ENCODE data around the gene EAPP.
"Not testable (repeated sequence)": the region's sequence is repeated elsewhere in the genome, so short reads cannot be mapped to it uniquely, and the experiment has no call there.

Gene EAPP

DNA sequence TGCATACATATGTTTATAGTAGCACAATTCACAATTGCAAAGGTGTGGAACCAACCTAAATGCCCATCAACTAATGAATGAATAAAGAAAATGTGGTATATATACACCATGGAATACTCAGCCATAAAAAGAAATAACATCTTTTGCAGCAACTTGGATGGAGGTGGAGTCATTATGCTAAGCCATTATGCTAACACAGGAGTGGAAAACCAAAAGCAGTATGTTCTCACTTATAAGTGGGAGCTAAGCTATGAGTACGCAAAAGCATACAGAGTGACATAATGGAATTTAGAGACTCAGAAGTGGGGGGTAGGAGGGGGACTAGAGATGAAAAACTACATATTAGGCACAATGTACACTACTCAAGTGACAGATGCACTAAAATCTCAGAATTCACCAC lies 61.2 kb downstream of the EAPP start:
- no peak for DNase-seq

DNA sequence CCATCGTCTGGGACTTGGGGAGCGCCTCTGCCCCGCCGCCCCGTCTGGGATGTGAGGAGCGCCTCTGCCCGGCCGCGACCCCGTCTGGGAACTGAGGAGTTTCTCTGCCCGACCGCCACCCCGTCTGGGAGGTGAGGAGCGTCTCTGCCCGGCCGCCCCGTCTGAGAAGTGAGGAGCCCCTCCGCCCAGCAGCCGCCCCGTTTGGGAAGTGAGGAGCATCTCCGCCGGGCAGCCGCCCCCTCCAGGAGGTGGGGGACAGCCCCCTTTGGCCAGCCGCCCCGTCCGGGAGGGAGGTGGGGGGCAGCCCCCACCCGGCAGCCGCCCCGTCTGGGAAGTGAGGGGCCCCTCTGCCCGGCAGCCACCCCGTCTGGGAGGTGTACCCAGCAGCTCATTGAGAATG lies 63.5 kb downstream of the EAPP start:
- DNase-seq, result not testable (repeated sequence)

DNA sequence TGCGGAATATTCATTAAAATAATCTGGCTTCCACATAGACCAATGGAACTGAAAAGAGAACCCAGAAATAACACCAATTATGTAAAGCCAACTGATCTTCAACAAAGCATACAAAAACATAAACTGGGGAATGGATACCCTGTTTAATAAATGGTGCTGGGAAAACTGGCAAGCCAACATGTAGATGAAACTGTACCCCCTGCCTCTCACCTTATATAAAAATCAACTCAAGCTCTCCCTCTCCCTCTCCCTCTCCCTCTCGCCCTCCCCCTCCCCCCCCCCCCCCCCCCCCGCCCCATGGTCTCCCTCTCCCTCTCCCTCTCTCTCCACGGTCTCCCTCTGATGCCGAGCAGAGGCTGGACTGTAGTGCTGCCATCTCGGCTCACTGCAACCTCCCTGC lies 64.3 kb downstream of the EAPP start:
- DNase-seq, result no peak

DNA sequence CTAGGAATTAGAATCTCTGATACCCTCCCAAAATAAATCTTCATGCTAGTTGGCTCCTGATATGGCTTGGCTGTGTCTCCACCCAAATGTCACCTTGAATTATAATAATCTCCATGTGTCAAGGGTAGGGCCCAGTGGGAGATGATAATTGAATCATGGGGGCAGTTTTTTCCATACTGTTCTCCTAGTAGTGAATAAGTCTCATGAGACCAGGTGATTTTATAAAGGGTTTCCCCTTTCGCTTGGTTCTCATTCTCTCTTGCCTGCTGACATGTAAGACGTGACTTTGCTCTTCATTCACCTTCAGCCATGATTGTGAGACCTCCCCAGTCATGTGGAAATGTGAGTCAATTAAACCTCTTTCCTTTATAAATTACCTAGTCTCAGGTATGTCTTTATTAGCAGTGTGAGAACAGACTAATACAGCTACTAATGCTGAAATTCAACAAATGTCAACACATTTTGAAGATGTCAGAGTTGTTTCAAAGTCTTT lies 65.3 kb downstream of the EAPP start:
- DNase-seq, result no peak

DNA sequence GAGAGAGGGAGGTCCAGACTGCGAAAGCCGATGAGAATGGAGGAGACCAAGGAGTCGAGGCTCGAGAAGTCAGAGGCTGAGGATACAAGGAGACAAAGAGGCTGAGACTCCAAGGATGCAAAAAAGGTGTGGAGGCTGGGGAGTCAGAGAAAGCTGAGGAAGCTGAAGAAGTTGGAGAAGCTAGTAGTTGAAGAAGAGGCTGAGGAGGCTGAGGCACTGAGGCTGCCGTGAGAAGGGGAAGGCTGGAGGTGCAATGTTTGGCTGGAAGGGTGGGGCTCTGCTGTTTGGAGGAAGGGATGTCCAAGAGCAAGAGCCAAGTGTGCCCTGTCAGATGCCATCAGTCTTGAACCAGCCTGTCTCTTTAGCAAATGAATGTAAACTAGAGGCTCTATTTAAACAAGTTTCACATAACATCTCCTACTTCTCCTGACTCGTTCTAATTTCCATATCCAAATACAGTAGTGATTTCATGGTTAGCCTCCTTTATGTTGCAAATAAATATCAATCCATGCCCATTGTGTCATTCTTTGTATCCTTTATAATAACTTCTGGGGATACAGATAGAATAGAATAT lies 66.7 kb downstream of the EAPP start:
- DNase-seq, result no peak

DNA sequence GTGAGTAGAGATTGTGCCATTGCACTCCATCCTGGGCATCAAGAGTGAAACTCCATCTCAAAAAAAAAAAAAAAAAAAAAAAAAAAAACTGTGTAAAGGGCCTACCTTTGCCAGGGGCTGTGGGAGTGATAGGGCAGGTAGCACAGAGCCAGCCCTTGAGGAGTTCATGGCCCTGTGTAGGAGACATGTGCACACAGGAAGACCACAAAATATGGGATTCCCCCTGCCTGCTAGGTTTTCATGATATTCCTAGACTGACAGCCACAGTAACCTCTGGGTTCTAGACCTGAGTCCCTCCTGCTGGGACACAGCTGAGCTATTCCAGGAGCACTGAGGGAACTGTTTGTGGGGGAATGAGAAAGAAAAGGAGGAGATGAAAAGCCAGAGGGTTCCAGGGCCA lies 69.2 kb downstream of the EAPP start:
- DNase-seq, result no peak

DNA sequence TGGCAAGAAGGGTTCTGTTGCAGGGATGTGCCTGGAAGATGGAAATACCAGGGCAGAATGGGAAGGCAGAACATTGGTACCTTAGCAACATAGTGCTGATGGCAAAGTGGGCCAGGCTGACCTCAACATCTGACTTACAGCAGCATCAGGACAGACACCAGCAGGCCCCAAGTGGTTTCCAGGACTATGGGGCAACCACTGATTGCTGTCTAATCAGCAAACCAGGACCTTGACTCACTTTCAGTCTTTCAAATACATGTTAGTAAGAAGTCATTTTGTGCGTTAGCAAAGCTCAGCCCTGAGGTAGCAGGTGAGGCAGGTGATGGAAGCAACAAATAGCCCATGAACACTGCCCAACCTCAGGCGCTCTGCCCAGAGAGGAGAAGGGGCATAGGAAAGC lies 72.8 kb downstream of the EAPP start:
- no peak for DNase-seq

Data from activated naive CD4-positive, alpha-beta T cell treated with anti-CD3 and anti-CD28 coated beads, Interleukin-2, amount 50 U/mL, for 16 hours (primary cell).